Fibroblast of villous mesenchyme (primary cell): ENCODE results near the gene MCRIP1. TPM values are rescaled to one million over a fixed set of nuclear protein-coding genes. Genes with fewer than 3 reads are reported as not detected.

Experiments
- DNase-seq: peaks from one replicate; pipeline ENCODE4 v3.0.0-alpha.2; 2010; ENCODE audit warnings: low read depth
- H3K4me3 ChIP-seq: 2 replicates; pipeline ENCODE4 v1.5.1; 2011; ENCODE audit warnings: low read depth, mild to moderate bottlenecking, low read length
- total RNA-seq: library from RNA; depleted of rRNA; stranded (reverse); fragments of >200 nt; gene quantifications from 2 replicates; pipeline ENCODE4 v1.2.3, GENCODE V29; 2012
- TF ChIP-seq, protein P1 (sequence below): IDR thresholded peaks from 2 replicates; pipeline ENCODE4 v1.5.1; 2012; ENCODE audit warnings: low read depth, mild to moderate bottlenecking, low read length; ENCODE audit not compliant: insufficient read depth

Gene MCRIP1, protein sequence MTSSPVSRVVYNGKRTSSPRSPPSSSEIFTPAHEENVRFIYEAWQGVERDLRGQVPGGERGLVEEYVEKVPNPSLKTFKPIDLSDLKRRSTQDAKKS
- total RNA-seq, result 55.7 and 96.6 TPM in 2 replicates

DNA sequence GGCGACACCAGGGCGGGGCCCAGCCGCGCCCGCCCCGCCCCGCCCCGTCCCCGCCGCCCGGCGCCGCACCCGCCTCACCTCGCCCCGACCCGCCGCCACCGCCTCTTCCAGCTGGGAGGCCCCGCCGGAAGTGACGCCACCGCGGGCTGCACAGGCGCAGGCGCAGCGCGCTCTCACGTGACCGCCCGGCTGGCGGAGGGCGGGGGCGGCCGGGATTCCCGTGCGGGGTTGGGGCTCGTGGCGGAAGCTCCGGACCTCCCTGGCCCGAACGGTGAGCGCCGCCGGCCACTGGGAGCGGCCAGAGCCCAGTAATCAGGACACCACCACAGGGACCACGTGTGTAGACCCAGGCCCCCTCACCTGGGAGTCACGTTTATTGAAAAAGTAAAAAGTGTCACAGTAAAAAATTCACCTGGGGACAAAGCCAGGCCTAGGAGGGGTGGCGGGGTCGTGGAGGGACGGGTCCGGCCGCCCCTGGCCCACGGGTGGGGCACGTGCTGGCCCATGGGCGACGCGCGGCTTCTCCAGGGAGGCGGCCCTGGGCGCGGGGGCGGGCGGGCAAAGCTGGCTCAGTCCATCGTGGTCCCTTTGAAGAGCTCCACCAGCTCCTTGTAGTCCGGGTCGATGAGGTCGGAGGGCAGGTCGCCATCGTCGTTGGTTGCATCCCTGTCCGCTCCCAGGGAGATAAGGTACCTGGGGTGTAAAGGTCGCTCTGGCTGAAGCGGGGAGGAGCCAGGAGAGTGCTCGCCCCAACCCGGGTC lies at the start of gene MCRIP1:
Gene MCRIP1 (minus strand): TSS at position 132 of the 761 bp plus-strand sequence. CDS start 8,785 bp downstream, outside the sequence.
- TF ChIP-seq, protein P1, sequence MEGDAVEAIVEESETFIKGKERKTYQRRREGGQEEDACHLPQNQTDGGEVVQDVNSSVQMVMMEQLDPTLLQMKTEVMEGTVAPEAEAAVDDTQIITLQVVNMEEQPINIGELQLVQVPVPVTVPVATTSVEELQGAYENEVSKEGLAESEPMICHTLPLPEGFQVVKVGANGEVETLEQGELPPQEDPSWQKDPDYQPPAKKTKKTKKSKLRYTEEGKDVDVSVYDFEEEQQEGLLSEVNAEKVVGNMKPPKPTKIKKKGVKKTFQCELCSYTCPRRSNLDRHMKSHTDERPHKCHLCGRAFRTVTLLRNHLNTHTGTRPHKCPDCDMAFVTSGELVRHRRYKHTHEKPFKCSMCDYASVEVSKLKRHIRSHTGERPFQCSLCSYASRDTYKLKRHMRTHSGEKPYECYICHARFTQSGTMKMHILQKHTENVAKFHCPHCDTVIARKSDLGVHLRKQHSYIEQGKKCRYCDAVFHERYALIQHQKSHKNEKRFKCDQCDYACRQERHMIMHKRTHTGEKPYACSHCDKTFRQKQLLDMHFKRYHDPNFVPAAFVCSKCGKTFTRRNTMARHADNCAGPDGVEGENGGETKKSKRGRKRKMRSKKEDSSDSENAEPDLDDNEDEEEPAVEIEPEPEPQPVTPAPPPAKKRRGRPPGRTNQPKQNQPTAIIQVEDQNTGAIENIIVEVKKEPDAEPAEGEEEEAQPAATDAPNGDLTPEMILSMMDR, result no peak
- peak; percentile 95 for DNase-seq
- peak within 1 kb of the TSS; percentile 79 for H3K4me3 ChIP-seq

- TF ChIP-seq, protein P1, result no peak
- H3K4me3 ChIP-seq, result no peak overlapping the region
- no peak for DNase-seq
Observed at GRCh38 chr17:81879121-81879520, 46.0 kb upstream of the MCRIP1 start.

DNA sequence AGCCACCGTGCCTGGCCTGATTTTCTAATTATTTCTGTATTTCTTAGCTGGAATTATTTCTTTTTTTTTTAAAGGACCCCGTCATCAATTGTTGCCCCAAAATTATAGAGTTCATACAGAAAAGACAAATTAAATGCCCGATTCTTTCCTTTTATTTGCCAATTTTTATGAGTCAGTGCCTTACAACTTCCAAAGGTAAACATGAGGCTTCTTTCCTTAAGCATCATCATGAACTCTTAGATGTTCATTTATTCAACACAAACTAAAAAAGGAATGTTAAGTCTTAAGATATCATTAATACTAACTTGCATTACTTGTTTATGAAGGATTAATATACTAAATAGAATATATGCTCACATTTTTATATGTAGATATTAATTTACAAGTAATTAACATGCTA lies 45.2 kb upstream of the MCRIP1 start:
- H3K4me3 ChIP-seq, result no peak overlapping the region
- TF ChIP-seq, protein P1, result no peak
- no peak for DNase-seq

GRCh38 chr17:81877569-81877968 lies 44.5 kb upstream of the MCRIP1 start:
- TF ChIP-seq, protein P1, result no peak
- DNase-seq, result no peak
- H3K4me3 ChIP-seq, result no peak overlapping the region

- TF ChIP-seq, protein P1, result peak; percentile 25
- peak overlapping the region; percentile 85 for H3K4me3 ChIP-seq
- DNase-seq, result peak; percentile 89
Observed at GRCh38 chr17:81871387-81872230, 38.5 kb upstream of the MCRIP1 start.

DNA sequence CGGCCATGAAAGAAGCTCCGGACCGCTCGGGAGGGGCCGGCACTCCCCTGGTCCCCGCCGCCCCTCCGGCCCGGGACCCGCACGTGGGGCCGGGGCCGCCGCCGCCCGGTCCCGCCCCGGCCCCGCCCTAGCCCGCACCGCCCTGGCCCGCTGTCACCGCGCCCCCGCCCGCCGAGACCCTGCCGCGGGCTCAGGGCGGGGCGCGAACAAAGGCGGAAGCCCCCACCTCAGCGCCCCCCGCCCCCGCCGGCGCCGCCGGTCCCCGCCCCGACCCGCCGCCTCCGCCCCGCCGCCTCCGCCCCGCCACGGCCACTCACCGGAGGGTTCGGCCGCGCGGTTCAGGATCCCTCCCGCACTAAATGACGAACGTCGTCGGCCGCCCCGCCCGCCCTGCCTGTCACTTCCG lies 37.9 kb upstream of the MCRIP1 start, which contains the start of gene ARHGDIA:
Gene ARHGDIA (minus strand): TSS at position 357 of the 406 bp plus-strand sequence. CDS start 1,407 bp downstream, outside the sequence.
- TF ChIP-seq, protein P1, result no peak
- H3K4me3 ChIP-seq, result peak within 1 kb of the TSS; percentile 85
- DNase-seq, result no peak
